NT2/D1 (cell line): ENCODE measurements around the gene DIP2C.

Experiments
- YY1 ChIP-seq: IDR thresholded peaks from 2 replicates; pipeline ENCODE4 v1.6.1; 2011; ENCODE audit not compliant: insufficient read length, insufficient read depth
- ZNF274 ChIP-seq: IDR thresholded peaks from 2 replicates; pipeline ENCODE4 v1.6.1; 2011; ENCODE audit warnings: mild to moderate bottlenecking, low read depth, low read length

- TF ChIP-seq ZNF274 (no peak), YY1 (no peak)
Observed at GRCh38 chr10:500876-501275, 188.6 kb downstream of the DIP2C start.
